ENCODE data around the gene OXER1.

Gene OXER1

DNA sequence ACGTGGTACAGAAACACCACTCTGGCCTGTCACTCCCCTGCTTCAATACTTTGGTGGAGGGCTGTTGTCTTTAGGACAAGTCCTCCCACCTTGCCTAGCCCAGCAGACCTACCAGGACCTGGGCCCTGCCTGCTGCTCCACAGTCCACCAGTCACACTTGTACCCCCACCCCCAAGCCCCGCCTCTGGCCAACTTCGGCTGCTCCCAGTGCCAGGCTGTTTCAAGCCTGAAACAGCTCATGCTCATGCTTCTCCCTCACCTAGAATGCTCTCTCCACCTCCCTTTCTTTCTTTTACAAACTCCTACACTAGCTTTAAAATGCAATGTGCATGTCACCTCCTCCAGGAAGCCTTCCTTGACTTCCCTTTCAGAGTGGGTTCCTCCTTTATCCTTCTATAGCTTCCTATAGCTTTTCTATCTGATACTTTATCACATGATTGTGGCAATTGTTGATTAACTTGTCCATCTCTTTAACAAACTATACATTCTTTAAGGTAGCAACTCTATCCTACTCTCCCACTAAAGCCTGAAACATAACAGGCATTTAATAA, 4.8 kb upstream of the OXER1 start:
- DNase-seq: no peak

DNA sequence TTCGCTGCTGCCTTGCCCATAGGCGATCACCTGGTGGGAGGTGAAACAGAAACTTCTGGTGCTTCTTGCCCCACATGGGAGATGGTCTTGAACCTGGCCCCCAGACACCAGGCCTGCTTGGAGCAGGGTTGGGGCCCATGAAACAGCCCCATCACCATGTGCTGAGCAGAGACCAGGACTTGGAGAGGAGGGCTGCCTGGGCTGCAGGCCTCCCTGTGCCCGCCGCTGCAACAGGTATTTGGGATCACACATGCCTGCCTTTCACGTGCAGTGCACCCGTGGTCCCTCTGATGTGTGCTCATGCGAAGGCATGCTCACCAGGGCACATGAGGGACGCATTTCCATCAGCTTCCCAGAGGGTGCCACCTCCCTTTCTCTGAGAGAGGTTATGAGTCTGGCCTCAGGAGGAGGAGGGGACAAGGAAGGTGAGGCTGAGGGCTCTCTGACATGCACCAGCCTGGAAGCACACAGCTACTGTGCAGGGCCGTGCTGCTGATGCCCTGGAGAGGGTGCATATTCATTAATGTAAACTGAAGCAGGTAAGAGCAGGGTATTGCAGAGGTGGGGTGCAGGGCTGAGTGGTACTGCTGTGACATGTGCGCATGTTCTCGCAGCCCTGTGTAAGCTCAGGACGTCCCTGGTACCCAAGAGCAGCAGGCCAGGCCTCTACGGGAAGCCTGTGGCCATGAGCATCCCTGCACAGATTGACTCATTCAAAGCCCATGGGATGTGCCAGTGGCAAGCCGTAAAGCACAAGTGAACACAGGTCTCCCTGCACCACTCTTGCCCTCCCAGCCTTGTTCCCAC, 4.2 kb upstream of the OXER1 start:
- DNase-seq: no peak

DNA sequence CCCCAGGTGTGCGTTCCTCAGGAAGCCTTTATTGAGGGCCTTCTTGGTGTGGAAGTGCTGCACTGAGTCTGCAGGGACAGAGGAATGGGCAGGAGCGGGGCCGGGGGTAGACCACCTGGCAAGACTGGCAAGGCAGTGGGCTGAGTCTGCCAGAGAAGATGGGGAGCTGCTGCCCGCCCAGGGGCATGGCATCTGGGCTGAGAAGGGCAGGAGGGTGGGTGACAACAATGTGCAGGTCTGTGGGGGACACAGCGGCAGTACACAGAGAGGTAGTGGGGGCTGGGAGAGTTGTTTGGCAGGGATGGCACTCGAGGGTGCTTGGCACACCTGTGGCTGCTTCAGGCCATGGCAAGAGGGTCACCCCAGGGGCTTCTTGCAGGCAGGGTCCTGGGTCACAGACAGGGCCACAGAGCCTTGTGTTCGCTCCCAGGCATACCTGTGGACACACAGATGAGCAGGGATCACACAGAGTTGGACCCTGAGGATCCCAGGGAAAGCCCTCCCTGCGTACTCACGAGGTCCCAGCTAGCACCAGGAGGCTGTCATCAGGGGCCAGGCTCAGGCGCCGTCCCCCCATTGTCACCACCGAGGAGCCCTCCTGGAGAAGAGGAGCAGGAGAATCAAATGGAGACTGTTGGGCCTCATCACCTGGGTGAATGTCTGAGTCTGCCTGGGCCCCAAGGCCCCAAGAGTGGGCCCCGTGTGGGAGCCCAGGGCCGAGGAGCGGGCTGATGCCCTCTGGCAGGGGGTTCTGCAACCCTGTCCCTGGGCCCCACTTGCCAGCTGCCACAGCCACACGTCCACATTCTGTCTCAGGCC, 3.4 kb upstream of the OXER1 start:
- no peak for DNase-seq

DNA sequence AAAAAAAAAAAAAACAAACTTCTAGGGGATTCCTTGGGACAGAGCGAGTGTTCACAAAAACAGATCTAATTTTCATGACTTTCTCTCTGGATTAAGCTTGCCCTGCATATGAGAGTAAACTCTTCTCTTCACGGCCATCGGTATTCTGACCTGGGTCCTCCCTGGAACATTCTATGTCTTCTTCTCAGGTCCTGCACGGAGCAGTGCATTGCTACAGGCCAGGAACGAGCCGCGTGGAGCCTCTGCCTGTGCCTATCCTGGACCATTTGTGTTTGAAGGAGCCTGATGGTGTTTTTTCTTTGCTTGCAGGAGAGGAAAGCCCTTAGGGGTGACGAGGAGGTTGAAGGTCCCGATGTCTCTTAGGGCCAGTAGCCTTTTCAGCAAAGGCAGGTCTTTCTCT, 1.8 kb upstream of the OXER1 start:
- no peak for DNase-seq

DNA sequence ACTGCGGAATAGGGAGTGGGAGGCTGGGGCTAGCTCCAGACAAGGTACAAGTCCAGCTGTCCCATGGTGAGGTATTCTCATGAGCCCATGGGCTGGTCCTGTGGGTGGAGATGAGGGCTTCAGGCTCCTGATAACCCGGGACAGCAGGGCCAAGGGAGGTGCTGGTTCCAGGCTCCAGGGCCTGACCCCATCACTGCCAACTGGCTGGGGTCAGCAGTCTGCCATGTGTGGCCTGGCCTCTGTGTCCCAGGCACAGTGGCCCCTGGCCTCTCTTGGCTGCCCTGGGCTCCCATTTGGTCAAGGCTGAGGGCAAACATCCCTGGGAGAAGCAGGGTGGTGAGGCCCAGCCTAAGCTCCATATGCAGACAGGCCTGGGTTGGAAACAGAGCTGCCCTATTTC, 966 bp upstream of the OXER1 start:
- no peak for DNase-seq

DNA sequence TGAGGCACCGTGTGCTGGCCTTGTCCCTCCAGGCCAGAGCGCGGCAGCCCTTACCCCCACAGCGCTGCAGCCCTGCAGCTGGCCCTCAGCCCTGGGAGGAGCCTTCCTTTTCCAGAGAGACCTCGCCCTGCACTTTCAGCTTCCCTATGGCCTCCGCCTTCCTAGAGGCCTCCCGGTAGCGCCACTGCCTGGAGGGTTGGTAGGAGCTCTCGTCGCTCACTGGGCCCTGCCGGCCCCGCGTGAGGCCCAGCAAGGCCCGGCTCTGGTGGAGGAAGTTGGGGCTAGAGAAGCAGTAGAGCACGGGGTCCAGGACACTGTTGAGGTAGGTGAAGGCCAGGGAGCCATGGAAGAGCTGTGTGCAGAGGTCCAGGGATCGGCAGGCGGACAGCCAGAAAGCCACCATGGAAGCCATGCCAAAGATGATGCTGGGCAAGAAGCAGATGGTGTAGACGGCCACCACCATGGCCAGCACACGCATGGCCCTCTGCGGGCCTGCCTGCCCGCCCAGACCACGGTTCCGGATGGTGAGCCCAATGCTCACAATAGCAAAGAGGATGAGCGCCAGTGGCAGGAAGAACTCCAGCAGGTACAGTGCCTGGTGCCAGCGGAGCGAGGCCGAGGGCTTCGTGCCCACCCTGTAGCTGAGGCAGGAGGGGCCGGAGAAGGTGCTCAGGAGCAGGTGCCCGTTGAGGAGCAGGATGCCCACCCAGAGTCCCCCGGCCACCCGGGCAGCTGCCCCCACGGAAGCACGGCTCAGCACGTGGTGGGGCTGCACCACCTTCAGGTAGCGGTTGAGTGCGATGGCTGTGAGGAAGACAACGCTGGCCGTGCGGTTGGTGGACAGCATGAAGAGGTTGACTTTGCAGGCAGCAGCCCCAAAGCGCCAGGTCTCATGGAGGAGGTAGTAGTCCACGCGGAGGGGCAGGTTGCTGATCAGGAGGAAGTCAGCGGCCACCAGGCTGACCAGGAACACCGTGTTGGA, 821 bp downstream of the OXER1 start:
- DNase-seq: no peak

DNA sequence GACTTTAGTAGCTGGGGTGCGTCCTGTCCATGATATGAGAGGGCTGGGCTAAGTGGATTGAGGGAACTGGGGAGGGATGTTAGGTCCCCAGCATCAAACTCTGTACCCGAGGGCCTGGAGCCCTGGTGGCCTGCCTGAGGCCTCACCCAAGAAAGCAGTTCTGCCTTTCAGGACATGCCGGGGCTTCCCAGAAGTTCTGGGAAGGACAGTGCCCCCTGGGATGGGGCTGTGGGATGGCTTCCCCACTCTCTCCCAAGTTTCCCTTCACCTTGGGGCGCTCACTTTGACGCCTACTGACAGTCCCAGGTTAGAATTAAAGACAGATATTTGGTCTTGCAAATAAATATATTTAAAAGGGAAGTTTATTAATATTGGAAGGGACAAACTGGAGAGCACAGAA, 1.8 kb downstream of the OXER1 start:
- DNase-seq: no peak

DNA sequence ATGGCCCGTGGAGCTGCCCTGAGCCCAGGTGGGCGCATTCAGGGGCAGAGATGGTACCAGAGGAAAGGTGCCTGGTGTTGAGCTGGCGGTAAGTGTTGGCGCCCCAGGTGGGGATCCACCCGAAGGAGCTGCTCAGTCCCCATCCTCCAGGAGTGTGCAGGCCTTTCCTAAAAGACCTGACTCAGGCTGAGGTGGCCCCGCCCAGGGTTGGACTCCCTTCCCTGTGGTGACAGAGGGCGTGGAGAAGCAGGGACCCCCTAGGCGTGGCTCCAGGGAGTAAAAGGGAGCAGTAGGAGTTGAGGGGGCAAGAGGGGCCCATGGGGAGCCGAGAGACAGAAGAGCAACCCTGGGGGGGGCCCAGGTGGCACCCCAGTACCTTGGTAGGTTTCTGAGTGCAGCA, 2.4 kb downstream of the OXER1 start:
- DNase-seq: no peak

DNA sequence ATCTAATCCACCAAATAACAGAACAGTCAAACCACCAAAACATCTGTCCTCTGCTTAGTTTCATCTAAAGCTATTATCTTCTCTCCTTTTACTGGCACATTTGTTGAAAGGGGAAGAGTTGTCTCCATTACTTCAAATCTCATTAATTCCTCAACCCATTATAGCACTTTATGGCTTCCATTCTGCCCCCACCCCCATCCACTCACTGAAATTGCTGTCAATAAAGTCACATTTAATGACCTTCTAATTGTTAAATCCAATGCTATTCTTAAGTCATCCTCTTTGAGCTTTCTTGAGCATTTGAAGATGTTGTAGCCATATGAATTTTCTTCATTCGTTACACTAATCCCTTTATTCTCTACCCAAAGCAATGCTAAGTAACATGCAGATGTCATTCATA, 5.2 kb downstream of the OXER1 start:
- DNase-seq: no peak

DNA sequence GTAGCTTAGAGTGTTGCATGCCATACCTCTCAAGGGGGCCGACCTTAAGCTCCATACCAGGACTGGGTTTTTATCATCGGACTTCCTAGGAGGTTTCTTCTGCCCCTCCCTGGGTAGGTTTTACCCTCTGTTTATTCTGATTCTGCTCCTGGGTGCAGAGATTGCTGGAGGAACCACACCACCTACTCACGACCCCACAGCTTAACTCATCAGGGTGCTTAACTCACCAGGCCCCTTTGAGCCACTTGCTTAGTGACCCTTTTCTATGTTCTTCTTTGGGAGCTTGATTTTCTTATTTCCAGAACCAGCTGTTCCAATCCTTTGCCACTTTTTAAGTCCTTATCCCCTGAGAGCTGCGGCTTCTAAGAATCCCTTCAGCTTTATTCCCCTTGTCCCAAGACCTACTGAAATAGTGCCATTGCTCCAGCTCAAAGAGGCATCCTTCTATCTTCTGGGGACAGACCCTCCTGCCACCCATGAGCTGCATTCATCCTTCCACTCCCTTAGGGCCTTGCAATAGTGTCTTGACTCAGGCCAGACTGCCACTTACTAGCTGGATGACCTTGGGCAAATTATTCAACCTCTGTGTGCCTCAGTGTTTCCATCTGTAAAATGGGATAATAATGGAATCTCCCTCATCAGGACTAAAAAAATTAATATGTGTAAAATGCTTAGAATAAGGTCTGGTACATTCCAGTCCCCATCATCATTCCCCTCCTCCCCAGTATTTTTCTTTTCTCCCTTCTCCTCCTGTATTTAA, 5.8 kb downstream of the OXER1 start:
- no peak for DNase-seq

DNA sequence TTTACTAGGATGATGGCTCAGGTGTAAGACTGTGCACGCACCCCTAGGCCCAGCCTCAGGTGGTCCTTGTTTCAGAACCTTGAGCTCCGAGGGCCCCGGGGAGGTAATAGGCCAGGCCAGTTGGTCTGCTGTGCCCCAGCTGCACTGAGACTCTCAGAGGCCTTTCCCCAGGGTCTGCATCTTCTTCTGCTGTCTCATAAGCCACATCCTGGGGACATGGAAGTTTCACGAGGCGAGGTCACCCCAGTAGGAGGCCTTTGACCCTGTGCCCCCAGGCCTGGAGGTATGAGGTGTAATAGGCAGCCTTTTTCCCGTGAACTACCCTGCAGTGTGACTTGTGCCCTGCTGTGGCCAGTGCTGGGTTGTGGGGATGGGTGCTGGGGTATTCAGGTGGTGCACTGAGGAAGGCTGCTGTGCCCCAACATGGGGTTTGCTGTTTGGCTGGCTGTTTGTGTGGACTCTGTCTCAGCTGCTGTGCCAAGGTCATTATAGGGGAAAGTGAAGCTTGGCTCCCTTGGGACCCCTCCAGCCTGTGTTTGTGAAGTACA, 6.9 kb downstream of the OXER1 start:
- no peak for DNase-seq

DNA sequence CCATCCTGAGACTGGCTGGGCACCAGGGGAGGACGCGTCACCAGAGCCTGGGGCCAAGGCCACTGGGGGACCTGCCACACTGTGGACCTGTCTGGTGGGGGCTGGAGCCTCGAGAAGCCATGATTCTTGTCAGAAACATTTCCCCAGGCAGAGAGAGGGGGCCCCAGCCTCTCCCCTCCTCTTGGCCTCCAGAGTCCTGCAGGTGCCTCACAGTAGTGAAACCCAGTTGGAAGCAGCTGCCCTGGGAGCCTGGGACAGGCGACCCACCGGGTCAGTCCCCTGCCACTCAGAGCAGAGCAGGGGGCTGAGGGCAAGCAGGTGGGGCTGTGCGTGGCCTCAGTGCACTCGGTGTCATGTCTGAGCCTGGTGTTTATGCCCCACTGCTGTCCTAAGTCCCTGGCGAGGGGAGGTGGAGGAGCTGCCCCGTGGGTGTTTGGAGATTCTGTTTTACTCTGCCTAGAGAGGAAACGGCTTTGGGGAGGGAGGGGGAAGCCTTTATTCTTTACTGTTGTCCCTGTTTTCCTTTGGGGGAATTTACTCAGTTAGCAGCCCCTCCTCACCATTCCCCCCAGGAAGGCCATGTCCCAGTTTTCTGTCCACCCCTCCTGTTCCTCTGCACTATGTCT, 7.7 kb downstream of the OXER1 start:
- DNase-seq: no peak

DNA sequence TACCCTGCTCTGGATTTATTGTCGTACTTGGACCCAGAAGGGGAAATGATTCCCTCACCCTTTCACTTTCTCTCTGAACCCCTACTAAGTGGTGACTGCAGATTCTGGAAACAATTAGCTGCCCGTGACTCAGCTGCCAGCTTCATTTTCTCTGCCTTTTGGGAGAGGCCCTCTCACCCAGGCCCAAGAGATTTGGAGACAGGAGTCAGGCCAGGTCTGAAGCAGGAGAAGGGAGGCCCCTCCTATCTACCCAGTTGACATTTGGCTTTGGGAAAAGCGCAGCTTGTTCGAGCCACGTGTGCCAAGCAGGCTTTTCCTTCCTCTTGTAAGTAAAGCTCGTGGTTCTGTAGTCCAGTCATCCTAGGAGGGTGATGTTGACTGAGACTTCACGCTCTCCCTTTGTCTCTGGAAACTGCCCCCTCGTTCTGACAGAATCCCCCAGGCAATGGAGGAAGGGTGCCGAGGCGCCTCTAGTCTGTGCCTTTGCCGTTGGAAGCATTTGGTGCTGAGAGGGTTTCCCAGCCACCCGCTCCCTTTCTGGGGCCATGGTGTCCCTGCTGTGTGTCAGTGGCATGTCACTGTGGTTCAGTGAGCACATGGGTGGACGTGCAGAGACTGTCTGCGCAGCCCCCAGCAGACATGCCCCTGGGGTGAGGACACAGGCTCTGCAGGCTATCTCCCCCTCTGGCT, 8.6 kb downstream of the OXER1 start:
- no peak for DNase-seq

DNA sequence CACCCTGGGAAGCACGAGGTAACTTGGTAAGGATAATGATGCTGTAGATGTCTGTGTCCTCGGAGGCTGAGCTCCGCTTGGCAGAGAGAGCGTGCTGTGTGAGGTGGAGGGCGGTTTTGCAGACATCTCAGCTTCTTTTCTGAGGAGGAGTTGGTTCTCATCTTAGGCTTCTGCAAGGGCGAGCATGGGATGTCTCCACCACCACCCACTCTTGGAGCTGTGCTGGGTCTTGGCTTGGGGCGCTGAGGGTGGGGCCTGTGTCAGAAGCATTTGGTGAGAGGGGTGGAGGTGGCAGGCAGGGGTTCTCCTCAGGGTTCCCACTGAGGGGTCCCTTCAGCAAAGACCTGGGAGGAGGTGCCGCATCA, 9.2 kb downstream of the OXER1 start:
- DNase-seq: no peak

DNA sequence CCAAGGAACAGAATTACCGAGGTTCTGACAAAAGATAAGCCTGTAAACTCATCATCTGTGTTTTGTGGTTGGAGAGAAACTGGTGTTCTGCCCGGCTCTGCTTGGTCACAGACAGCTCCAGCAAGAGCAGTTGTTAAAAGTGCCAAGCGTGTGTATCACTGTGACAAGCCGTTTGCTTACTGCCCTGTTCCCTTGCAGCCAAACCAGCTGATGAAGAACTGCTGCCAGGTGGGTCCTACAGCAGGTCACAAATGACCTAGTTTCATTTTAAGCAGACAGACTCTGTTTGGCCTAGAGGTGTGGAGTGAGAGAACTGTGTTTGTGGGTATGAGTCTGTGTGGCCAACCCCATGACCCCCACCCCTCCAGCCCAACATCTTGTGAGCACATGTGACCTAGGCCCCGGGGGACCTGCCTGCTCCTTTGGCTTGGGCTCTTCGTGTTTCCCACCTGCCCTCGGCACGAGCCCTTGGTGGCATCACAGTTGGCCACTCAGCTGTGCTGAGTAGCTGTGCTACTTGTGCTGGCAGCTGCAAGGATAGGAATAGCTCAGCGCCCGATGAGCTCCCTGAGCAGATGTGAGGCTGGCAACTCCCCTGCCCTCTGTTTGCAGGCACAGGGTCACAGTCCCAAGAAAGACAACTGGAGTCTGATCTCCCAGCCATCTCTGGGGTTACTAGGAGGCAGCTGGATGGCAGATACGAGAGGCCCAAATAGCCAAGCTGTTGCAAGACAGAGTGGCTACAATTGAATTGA, 9.7 kb downstream of the OXER1 start:
- DNase-seq: no peak

DNA sequence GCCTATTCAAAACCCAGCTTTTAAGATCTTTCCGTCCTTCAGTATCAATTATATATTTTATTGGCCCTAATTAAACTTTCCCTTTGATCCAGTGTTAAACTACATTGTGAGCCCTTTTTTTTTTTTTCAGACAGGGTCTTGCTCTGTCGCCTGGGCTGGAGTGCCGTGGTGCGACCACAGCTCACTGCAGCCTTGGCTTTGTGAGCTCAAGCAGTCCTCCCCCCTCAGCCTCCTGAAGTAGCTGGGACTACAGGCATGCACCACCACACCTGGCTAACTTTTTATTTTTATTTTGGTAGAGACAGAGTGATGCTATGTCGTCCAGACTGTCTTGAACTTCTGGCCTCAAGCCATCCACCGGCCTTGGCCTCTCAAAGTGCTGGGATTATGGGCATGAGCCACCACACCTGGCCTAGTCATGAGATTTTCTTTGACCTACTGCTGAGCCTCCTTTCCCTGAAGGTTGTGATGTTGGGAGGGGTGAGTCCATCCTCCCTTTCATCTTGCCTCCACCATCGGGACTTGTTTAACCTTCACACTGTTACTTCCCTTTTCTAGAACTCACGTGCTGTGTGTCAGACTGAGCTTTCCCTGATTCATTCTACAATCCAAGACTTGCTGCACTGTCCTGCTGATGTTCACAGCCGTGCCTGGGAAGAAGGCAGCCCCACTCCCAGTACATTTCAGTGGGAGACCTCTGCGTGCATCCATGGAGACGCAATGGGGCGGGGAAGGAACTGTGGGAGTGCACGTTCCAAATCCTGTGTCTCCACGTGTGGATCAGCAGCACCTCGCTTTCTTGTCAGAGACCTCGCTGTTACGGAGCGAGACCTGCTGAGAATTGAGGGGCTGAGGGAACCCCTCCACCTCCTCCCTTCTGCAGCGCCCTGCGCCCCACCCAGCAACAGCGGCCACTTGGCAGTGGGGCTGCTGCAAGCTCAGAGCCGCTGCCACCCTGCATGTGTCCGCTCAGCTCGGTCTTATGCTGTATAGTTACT, 10.8 kb downstream of the OXER1 start:
- peak; percentile 28 for DNase-seq

DNA sequence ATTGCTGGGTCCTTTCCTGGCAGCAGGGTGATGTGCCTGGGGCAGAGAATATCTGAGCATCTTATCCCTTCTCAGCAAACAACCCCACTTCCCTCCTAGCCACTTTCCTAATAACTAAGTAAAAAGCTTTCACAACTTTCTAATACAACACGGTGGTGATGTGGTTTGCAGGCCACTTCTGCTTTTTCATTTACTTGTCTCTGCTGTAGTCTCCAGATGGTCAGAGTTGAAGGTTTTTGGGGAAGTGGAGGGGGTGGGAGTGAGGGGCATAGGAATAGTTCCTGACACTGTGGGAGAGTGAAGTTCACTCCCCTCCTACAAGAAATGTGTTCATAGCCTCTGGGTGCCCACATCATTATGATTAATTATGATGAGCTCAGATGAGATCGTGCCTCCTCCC, 11.6 kb downstream of the OXER1 start:
- DNase-seq: peak; percentile 98

DNA sequence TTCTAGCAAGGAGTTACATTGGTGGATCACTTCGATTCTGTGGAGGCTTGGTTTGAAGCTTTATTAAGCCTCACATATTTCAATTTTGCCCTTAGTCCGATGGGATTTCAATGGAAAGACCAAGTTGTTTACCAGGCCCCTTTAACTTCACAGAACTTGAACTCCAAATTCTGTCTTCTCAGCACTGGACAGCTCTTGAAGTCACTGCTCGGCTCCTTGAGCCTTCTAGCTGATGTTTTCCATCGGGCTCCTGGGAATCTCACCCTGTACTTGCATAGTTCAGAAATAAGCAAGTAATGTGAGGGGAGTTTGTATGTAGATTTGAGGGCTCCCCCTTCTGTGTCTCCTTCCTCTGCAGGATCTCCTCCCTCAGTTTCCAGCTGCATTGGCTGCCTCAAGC, 15.1 kb downstream of the OXER1 start:
- no peak for DNase-seq

DNA sequence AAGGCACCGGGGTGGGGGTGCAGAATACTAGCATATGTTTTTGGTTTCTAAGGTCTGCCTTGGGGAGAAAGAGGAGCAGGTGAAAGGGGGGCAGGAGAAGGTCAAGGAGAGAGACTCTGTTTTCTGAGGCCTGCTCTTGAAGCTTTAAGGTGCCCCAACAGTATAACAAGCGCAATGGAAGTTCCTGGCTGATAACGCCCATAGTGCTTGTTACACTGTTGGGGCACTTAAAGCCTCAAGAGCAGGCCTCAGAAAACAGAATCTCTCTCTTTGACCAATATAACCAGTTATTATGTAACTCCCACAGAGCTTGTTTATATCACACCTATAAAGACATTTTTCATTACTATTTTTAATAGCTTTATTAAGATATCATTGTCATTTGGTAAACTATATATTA, 16.5 kb downstream of the OXER1 start:
- DNase-seq: no peak
